Transverse colon (tissue), 4 donors: ENCODE data around the gene TPRX2.

Experiments used
- CTCF ChIP-seq, 5 experiments: fragments of 200-600 bp in 3 of 5; fragments of 450-650 bp in 2 of 5; sonication (generic) in 3 of 5; IDR thresholded peaks; 1 replicate in 2 of 5; 2 replicates in 3 of 5; pipeline ENCODE4 v1.5.1; 2016 to 2017; ENCODE audit warnings: antibody characterized with exemption in 5 of 5, inconsistent platforms in 3 of 5, mild to moderate bottlenecking in 2 of 5, moderate library complexity in 1 of 5
- EP300 ChIP-seq: sonication (generic); formaldehyde crosslinking; IDR thresholded peaks from one replicate; pipeline ENCODE4 v1.6.1; 2017; ENCODE audit warnings: antibody characterized with exemption, low read depth
- POLR2A ChIP-seq: fragments of 450-650 bp; IDR thresholded peaks from one replicate; pipeline ENCODE4 v1.6.1; 2016; ENCODE audit warnings: antibody characterized with exemption, mild to moderate bottlenecking, moderate library complexity
- POLR2AphosphoS5 ChIP-seq, 3 donors: sonication (generic); formaldehyde crosslinking; IDR thresholded peaks; one replicate each; pipeline ENCODE4 v1.6.1; 2016; ENCODE audit warnings: antibody characterized with exemption in 3 of 3

- TF ChIP-seq CTCF (IDR thresholded peaks at IDR 0.05) (no peak), POLR2A (no peak), EP300 (no peak), POLR2AphosphoS5 (IDR thresholded peaks at IDR 0.05) (no peak)
Observed at GRCh38 chr19:47819858-47820257, 39.2 kb upstream of the TPRX2 start.
